H9 (cell line): Measurements from ENCODE around the gene BEST4. TPM values are rescaled to one million over a fixed set of nuclear protein-coding genes. Genes with fewer than 3 reads are reported as not detected.

ENCODE experiments used
- DNase-seq: peaks from one replicate; pipeline ENCODE4 v3.0.0-alpha.2; 2017
- H2AFZ ChIP-seq: one replicate; pipeline ENCODE4 v1.6.1; 2013; ENCODE audit warnings: mild to moderate bottlenecking, low read length, control low read depth, moderate library complexity
- H2AK5ac ChIP-seq: 2 replicates; pipeline ENCODE4 v1.6.1; 2013; ENCODE audit warnings: low read length, control low read depth, mixed read lengths; ENCODE audit not compliant: insufficient read length
- H2BK120ac ChIP-seq: one replicate; pipeline ENCODE4 v1.6.1; 2013; ENCODE audit warnings: low read depth, mild to moderate bottlenecking, low read length, control low read depth, inconsistent platforms; ENCODE audit not compliant: poor library complexity, severe bottlenecking
- H2BK12ac ChIP-seq: 2 replicates; pipeline ENCODE4 v1.6.1; 2013; ENCODE audit warnings: low read length, control low read depth, mixed read lengths, low read depth; ENCODE audit not compliant: insufficient read length
- H2BK15ac ChIP-seq: 2 replicates; pipeline ENCODE4 v1.6.1; 2013; ENCODE audit warnings: low read depth, low read length, control low read depth
- H2BK20ac ChIP-seq: one replicate; pipeline ENCODE4 v1.6.1; 2013; ENCODE audit warnings: low read depth, mild to moderate bottlenecking, low read length, control low read depth, inconsistent platforms; ENCODE audit not compliant: poor library complexity, severe bottlenecking
- H2BK5ac ChIP-seq: 2 replicates; pipeline ENCODE4 v1.6.1; 2013; ENCODE audit warnings: low read length, control low read depth, mixed read lengths; ENCODE audit not compliant: insufficient read length
- H3K14ac ChIP-seq: 2 replicates; pipeline ENCODE4 v1.6.1; 2013; ENCODE audit warnings: low read length, control low read depth; ENCODE audit not compliant: insufficient read depth
- H3K18ac ChIP-seq: 2 replicates; pipeline ENCODE4 v1.6.1; 2013; ENCODE audit warnings: low read depth, mild to moderate bottlenecking, mixed read lengths, low read length, control low read depth; ENCODE audit not compliant: insufficient read length
- H3K23ac ChIP-seq: 2 replicates; pipeline ENCODE4 v1.6.1; 2013; ENCODE audit warnings: low read length, control low read depth, mixed read lengths, low read depth; ENCODE audit not compliant: insufficient read length
- H3K23me2 ChIP-seq: 2 replicates; pipeline ENCODE4 v1.6.1; 2013; ENCODE audit warnings: low read depth, mild to moderate bottlenecking, mixed read lengths, low read length, control low read depth; ENCODE audit not compliant: insufficient read length, poor library complexity, severe bottlenecking
- H3K27ac ChIP-seq: 2 replicates; pipeline ENCODE4 v1.5.1; 2013; ENCODE audit warnings: low read length, control low read depth, mixed read lengths, low read depth; ENCODE audit not compliant: insufficient read length
- H3K27me3 ChIP-seq: 2 replicates; pipeline ENCODE4 v1.6.1; 2013; ENCODE audit warnings: low read length, control low read depth, inconsistent platforms; ENCODE audit not compliant: insufficient read depth
- H3K4ac ChIP-seq: 2 replicates; pipeline ENCODE4 v1.6.1; 2013; ENCODE audit warnings: low read depth, mild to moderate bottlenecking, control low read depth, inconsistent platforms, low read length, moderate library complexity
- H3K4me1 ChIP-seq: 2 replicates; pipeline ENCODE4 v1.6.1; 2013; ENCODE audit warnings: low read length, control low read depth, inconsistent platforms; ENCODE audit not compliant: insufficient read depth
- H3K4me2 ChIP-seq: 2 replicates; pipeline ENCODE4 v1.6.1; 2013; ENCODE audit warnings: low read length, control low read depth, mixed read lengths; ENCODE audit not compliant: insufficient read length, insufficient read depth
- H3K56ac ChIP-seq: 2 replicates; pipeline ENCODE4 v1.6.1; 2013; ENCODE audit warnings: low read depth, mild to moderate bottlenecking, mixed read lengths, low read length, control low read depth; ENCODE audit not compliant: insufficient read length
- H3K79me1 ChIP-seq: 2 replicates; pipeline ENCODE4 v1.6.1; 2013; ENCODE audit warnings: low read depth, mild to moderate bottlenecking, moderate library complexity, low read length, control low read depth, inconsistent platforms; ENCODE audit not compliant: insufficient read depth, poor library complexity, severe bottlenecking
- H3K79me2 ChIP-seq: 2 replicates; pipeline ENCODE4 v1.6.1; 2013; ENCODE audit warnings: low read length, control low read depth, inconsistent platforms; ENCODE audit not compliant: insufficient read depth
- H3K9ac ChIP-seq: 2 replicates; pipeline ENCODE4 v1.6.1; 2013; ENCODE audit warnings: low read length, control low read depth, mixed read lengths; ENCODE audit not compliant: insufficient read length; ENCODE audit errors: extremely low read depth
- H3K9me3 ChIP-seq: one replicate; pipeline ENCODE4 v1.6.1; 2013; ENCODE audit warnings: low read depth, low read length, inconsistent platforms; ENCODE audit not compliant: control insufficient read depth
- H3T11ph ChIP-seq: one replicate; pipeline ENCODE4 v1.6.1; 2013; ENCODE audit warnings: mild to moderate bottlenecking, low read length, control low read depth, inconsistent platforms
- H4K20me1 ChIP-seq: one replicate; pipeline ENCODE4 v1.6.1; 2013; ENCODE audit not compliant: control insufficient read depth, insufficient read length, insufficient read depth
- H4K5ac ChIP-seq: 2 replicates; pipeline ENCODE4 v1.6.1; 2013; ENCODE audit warnings: low read depth, mild to moderate bottlenecking, mixed read lengths, low read length, control low read depth; ENCODE audit not compliant: insufficient read length
- H4K8ac ChIP-seq: replicated peaks from 2 replicates; pipeline ENCODE4 v1.6.1; 2013; ENCODE audit warnings: low read length, control low read depth, mixed read lengths, low read depth; ENCODE audit not compliant: insufficient read length
- H4K91ac ChIP-seq: 2 replicates; pipeline ENCODE4 v1.6.1; 2013; ENCODE audit warnings: low read depth, mild to moderate bottlenecking, moderate library complexity, mixed read lengths, low read length, control low read depth; ENCODE audit not compliant: insufficient read length
- H3K27ac Mint-ChIP-seq, 3 experiments: 2 replicates in 2 of 3; 3 replicates in 1 of 3; pipeline ENCODE4 v1.8.0; 2020 to 2021; ENCODE audit warnings: mixed read lengths in 3 of 3, mild to moderate bottlenecking in 1 of 3, moderate library complexity in 1 of 3
- H3K27me3 Mint-ChIP-seq: 2 replicates; pipeline ENCODE4 v1.8.0; 2021; ENCODE audit warnings: low read depth, mild to moderate bottlenecking, moderate library complexity, mixed read lengths
- H3K36me3 Mint-ChIP-seq, 3 experiments: 2 replicates in 2 of 3; 3 replicates in 1 of 3; pipeline ENCODE4 v1.8.0; 2020 to 2021; ENCODE audit warnings: low read depth in 3 of 3, mixed read lengths in 3 of 3; ENCODE audit not compliant: insufficient read depth in 1 of 3
- H3K4me1 Mint-ChIP-seq, 2 experiments: 2 replicates each; pipeline ENCODE4 v1.8.0; 2020; ENCODE audit warnings: mixed read lengths in 2 of 2
- H3K4me3 Mint-ChIP-seq, 2 experiments: 2 replicates in 1 of 2; 3 replicates in 1 of 2; pipeline ENCODE4 v1.8.0; 2020 to 2021; ENCODE audit warnings: mild to moderate bottlenecking in 2 of 2, mixed read lengths in 2 of 2, moderate library complexity in 1 of 2
- H3K9me3 Mint-ChIP-seq, 2 experiments: 2 replicates in 1 of 2; 3 replicates in 1 of 2; pipeline ENCODE4 v1.8.0; 2020; ENCODE audit warnings: mild to moderate bottlenecking in 2 of 2, mixed read lengths in 2 of 2, moderate library complexity in 1 of 2
- CTCF ChIP-seq: fragments of 200-600 bp; sonication (generic); conservative IDR thresholded peaks from 3 replicates; pipeline ENCODE4 v1.8.0; 2021; ENCODE audit warnings: antibody characterized with exemption, mild to moderate bottlenecking
- WGBS: extraction: QIAGEN DNeasy Blood & Tissue Kit; methylation state at CpG from one replicate; pipeline ENCODE4 v1.1.7; 2013; ENCODE audit warnings: missing lambda C conversion rate, low lambda C conversion rate, mixed read lengths; ENCODE audit not compliant: insufficient read length; ENCODE audit errors: extremely low coverage; 5-methylcytosine and 5-hydroxymethylcytosine counted together
- total RNA-seq: library from RNA; stranded (reverse); gene quantifications from 2 replicates; pipeline ENCODE4 v1.2.1, GENCODE V29; 2021

The BEST4 gene
- total RNA-seq, 1 experiment from 2014 or later = 1.1 TPM

- Histone ChIP-seq H2BK12ac (no peak overlapping the region), H2BK20ac (no peak overlapping the region), H3K9ac (no peak overlapping the region), H3K4me1 (no peaks in the 10 kb centered on the region), H3K56ac (no peak overlapping the region), H2BK15ac (no peak overlapping the region), H3K4me2 (no peak overlapping the region), H3K23ac (no peak overlapping the region), H2BK120ac (no peak overlapping the region), H3T11ph (no peak overlapping the region), H3K9me3 (no peaks in the 10 kb centered on the region), H2AFZ (no peak overlapping the region), H3K4ac (no peak overlapping the region), H3K18ac (no peak overlapping the region), H3K27ac (no peak overlapping the region), H3K14ac (no peak overlapping the region), H4K5ac (no peak overlapping the region), H3K27me3 (no peaks in the 10 kb centered on the region), H3K79me1 (no peaks in the 10 kb centered on the region), H4K8ac (no peak overlapping the region), H2BK5ac (no peak overlapping the region), H2AK5ac (no peak overlapping the region), H4K91ac (no peak overlapping the region), H3K23me2 (peaks cover 2% of the 10 kb centered on the region), H4K20me1 (no peaks in the 10 kb centered on the region), H3K79me2 (no peaks in the 10 kb centered on the region)
- peaks cover 2 to 9% of the 10 kb centered on the region in 2 experiments; a peak in 4 of 5 replicates for H3K9me3 Mint-ChIP-seq
- TF ChIP-seq CTCF = no peak
- no peak for DNase-seq
- H3K4me3 Mint-ChIP-seq = no peak overlapping the region
- H3K36me3 Mint-ChIP-seq = no peaks in the 10 kb centered on the region
- H3K4me1 Mint-ChIP-seq = peaks cover 12 to 17% of the 10 kb centered on the region in 2 experiments
- no peaks in the 10 kb centered on the region; the same call in 1 of the 2 replicates for H3K27me3 Mint-ChIP-seq
- H3K27ac Mint-ChIP-seq = no peak overlapping the region
- WGBS = no CpG with 5 or more reads among the region's 1 CpG
Observed at GRCh38 chr1:44733784-44734183, 54.2 kb downstream of the BEST4 start.

Other genes with a start within 250 kb of the BEST4 start
- 6.2 and 7.2 TPM in 2 replicates for gene TMEM53, start 113.7 kb downstream of the BEST4 start, total RNA-seq
- 0.68 and 1.0 TPM in 2 replicates for gene ARMH1, start 113.5 kb downstream of the BEST4 start, total RNA-seq
- not detected in 2 replicates for gene RNU5D-1, start 57.0 kb downstream of the BEST4 start, total RNA-seq
- gene KIF2C, start 48.3 kb downstream of the BEST4 start, total RNA-seq = 71.6 and 73.1 TPM in 2 replicates
- gene RPS8, start 12.6 kb downstream of the BEST4 start, total RNA-seq = 2,591 and 2,595 TPM in 2 replicates
- gene PLK3, start 12.2 kb upstream of the BEST4 start, total RNA-seq = 14.7 and 15.9 TPM in 2 replicates
- gene DYNLT4, start 19.2 kb upstream of the BEST4 start, total RNA-seq = not detected in 2 replicates
- 1.4 and 1.9 TPM in 2 replicates for gene BTBD19, start 20.4 kb upstream of the BEST4 start, total RNA-seq
- gene PTCH2, start 55.1 kb upstream of the BEST4 start, total RNA-seq = 0.79 and 0.83 TPM in 2 replicates
- gene EIF2B3, start 198.4 kb upstream of the BEST4 start, total RNA-seq = 34.9 and 35.4 TPM in 2 replicates
- 36.0 and 37.5 TPM in 2 replicates for gene HECTD3, start 223.2 kb upstream of the BEST4 start, total RNA-seq
- gene UROD, start 224.1 kb upstream of the BEST4 start, total RNA-seq = 90.4 and 92.2 TPM in 2 replicates